Measurements from ENCODE around the gene VWA3A. TPM values are rescaled to one million over a fixed set of nuclear protein-coding genes. Genes with fewer than 3 reads are reported as not detected.

Gene VWA3A
- total RNA-seq (2014; rRNA removed; shearing (Covaris generic)) (0.45 TPM in 1 of 2 replicates, not detected in the other), polyA plus RNA-seq (2016; fragmentation: Nextera tagmentation; extraction: Ambion mirVana) (not detected in 2 replicates)
- long read RNA-seq, result 0 reads

GRCh38 chr16:22092143-22092933, at the start of gene VWA3A:
VWA3A (plus strand) TSS chr16:22092541; CDS start chr16:22092638, 97 bp downstream.
- H3K4me1 Mint-ChIP-seq, result peaks cover 9% of the 10 kb centered on the region
- TF ChIP-seq ETS1 (IDR thresholded peaks at IDR 0.05), result no peak
- TF ChIP-seq EZH2phosphoT487 (IDR thresholded peaks at IDR 0.05; ENCODE audit: unreplicated experiment), result no peak
- TF ChIP-seq JUNB (IDR thresholded peaks at IDR 0.05; ENCODE audit: unreplicated experiment), result no peak
- no peak for TF ChIP-seq CTCF (conservative IDR thresholded peaks at IDR 0.05; ENCODE audit: low read depth in 2 of 2)
- no peak for TF ChIP-seq EZH2 (IDR thresholded peaks at IDR 0.05; ENCODE audit: low read depth, unreplicated experiment)
- TF ChIP-seq STAT1 (IDR thresholded peaks at IDR 0.05; ENCODE audit: unreplicated experiment), result no peak
- TF ChIP-seq ZNF462 (CRISPR knock-in tag; IDR thresholded peaks at IDR 0.05), result no peak
- TF ChIP-seq CREB1 (CRISPR knock-in tag; IDR thresholded peaks at IDR 0.05; ENCODE audit: low read depth), result no peak
- TF ChIP-seq ZNF331 (CRISPR knock-in tag; IDR thresholded peaks at IDR 0.05; ENCODE audit: low read depth), result no peak
- no peak for TF ChIP-seq REST (IDR thresholded peaks at IDR 0.05; ENCODE audit: unreplicated experiment)
- TF ChIP-seq POLR2AphosphoS5 (IDR thresholded peaks at IDR 0.05; ENCODE audit: low read depth), result no peak
- H3K36me3 ChIP-seq (ENCODE audit: insufficient read depth), result no peaks in the 10 kb centered on the region
- peak within 1 kb of the TSS; percentile 32 for H3K27ac Mint-ChIP-seq
- peaks cover 10% of the 10 kb centered on the region; the same call in 1 of the 2 replicates for H3K9me2 ChIP-seq (ENCODE audit: insufficient read depth)
- H3K27me3 ChIP-seq (ENCODE audit: insufficient read depth), result no peaks in the 10 kb centered on the region
- peak; percentile 80 for DNase-seq (ENCODE audit: low spot score)
- no peak within 1 kb of the TSS for H3K27ac ChIP-seq (ENCODE audit: low read depth)
- H3K79me2 ChIP-seq (replicated peaks; ENCODE audit: insufficient read depth), result no peaks in the 10 kb centered on the region
- H3K9me3 Mint-ChIP-seq, result no peaks in the 10 kb centered on the region
- no peaks in the 10 kb centered on the region for H3F3A ChIP-seq (replicated peaks; ENCODE audit: low read depth)
- H3K4me3 ChIP-seq, result no peak within 1 kb of the TSS
- no peak within 1 kb of the TSS for H2AFZ ChIP-seq
- peak within 1 kb of the TSS; percentile 2; the same call in 1 of the 3 replicates for H3K4me3 Mint-ChIP-seq
- peak; percentile 96 for ATAC-seq
- no peaks in the 10 kb centered on the region for H3K27me3 Mint-ChIP-seq (ENCODE audit: insufficient read depth, low read depth, poor library complexity)
- H4K20me1 ChIP-seq (replicated peaks; ENCODE audit: insufficient read depth), result no peaks in the 10 kb centered on the region
- peaks cover 11% of the 10 kb centered on the region; the same call in 1 of the 2 replicates for H3K4me1 ChIP-seq (ENCODE audit: insufficient read depth)
- no peaks in the 10 kb centered on the region for H3K36me3 Mint-ChIP-seq (ENCODE audit: low read depth)
- peak within 1 kb of the TSS; percentile 40; the same call in 1 of the 2 replicates for H3K4me2 ChIP-seq
